OCI-LY3 (cell line): ENCODE results near the gene TMOD2.

Experiments
- EZH2phosphoT487 ChIP-seq: fragments of 200-600 bp; shearing (Covaris generic); IDR thresholded peaks from 2 replicates; pipeline ENCODE4 v1.6.1; 2018; ENCODE audit warnings: antibody characterized with exemption, mixed run types, low read depth
- TF ChIP-seq, protein P1 (sequence below): fragments of 200-600, 300-600 bp; sonication (generic); IDR thresholded peaks from 2 replicates; pipeline ENCODE4 v1.5.1; 2014; ENCODE audit warnings: antibody characterized with exemption, low read length, low read depth

DNA sequence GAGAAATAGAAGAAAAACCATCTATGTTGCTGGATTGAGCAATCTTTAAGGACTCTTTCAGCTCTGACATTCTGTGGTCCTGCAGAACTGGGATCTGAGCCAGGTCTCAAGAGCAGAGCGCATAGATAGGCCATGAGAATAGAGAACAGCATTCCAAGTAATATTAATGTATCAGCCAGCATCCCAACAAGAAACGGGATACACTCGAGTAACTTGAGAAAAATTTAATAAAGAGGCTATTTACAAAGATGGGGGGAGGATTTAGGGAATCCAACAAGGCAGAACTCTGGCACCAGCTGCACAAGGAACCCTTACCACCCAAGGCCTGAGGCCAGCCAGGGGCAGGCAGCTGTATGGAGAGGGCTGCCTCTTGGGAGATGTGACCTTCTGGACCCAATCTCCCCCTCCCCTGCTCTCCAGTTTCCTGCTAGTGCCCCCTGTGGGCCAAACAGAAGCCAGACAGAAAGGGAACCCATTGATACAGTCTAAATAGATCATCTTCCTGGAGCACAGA is 8.2 kb downstream of the TMOD2 start:
- TF ChIP-seq, protein P1, sequence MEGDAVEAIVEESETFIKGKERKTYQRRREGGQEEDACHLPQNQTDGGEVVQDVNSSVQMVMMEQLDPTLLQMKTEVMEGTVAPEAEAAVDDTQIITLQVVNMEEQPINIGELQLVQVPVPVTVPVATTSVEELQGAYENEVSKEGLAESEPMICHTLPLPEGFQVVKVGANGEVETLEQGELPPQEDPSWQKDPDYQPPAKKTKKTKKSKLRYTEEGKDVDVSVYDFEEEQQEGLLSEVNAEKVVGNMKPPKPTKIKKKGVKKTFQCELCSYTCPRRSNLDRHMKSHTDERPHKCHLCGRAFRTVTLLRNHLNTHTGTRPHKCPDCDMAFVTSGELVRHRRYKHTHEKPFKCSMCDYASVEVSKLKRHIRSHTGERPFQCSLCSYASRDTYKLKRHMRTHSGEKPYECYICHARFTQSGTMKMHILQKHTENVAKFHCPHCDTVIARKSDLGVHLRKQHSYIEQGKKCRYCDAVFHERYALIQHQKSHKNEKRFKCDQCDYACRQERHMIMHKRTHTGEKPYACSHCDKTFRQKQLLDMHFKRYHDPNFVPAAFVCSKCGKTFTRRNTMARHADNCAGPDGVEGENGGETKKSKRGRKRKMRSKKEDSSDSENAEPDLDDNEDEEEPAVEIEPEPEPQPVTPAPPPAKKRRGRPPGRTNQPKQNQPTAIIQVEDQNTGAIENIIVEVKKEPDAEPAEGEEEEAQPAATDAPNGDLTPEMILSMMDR = peak; percentile 29; the same call in 1 of the 2 replicates
- no peak for TF ChIP-seq EZH2phosphoT487
